ENCODE measurements around the gene ATXN2.

The ATXN2 gene

GRCh38 chr12:111436266-111436665 lies 162.8 kb downstream of the ATXN2 start:
- DNase-seq: no peak

- no peak for DNase-seq
Observed at GRCh38 chr12:111435661-111436201, 163.4 kb downstream of the ATXN2 start.

DNA sequence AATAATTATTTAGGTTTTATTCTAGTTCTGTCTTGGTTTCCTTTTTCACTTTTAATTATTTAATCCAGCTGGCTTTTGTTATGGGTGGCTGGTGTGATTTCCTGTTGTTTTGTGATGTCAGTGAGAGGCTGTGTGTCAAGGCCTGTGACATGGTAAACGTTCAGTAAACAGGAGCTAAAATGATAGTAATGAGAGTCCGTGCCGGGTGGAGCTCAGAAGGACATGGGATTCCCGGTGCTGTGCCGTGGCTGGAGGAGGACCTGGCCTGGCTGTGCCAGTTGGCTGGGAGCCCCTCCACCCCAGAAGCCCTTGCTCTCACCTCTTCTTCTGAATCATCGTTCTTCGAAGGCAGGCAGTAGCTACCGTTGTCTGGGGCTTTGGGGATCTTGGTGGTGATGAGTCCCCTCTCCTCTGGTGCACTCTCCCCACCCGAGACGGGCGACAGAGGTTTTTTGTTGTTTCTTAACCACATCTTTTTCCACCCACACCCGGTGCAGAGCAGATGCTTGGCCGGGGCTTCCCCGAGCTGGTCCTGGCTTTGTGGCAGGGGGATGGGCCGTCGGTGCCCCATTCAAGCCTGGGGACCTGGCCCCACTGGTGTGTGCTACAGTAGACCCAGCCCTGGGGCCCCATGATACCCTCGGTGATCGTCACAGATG lies 164.3 kb downstream of the ATXN2 start:
- DNase-seq: peak; percentile 78

DNA sequence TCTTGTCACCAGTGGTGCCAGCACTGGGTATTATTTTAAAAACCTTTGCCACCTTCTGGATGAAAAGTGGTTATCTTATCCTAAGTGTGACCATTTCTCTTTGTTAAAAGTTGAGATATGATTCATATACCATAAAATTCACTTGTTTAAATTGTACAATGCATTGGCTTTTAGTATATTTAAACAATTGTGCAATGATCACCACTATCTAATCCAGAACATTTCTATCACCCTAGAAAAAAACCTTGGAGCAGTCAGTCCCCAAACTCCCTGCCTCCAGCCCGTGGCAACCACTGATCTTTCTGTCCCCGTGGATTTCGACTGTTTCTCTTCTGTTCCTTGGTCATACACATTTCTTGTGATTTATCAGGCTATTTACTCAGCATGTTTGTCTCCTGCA lies 165.1 kb downstream of the ATXN2 start:
- no peak for DNase-seq

DNA sequence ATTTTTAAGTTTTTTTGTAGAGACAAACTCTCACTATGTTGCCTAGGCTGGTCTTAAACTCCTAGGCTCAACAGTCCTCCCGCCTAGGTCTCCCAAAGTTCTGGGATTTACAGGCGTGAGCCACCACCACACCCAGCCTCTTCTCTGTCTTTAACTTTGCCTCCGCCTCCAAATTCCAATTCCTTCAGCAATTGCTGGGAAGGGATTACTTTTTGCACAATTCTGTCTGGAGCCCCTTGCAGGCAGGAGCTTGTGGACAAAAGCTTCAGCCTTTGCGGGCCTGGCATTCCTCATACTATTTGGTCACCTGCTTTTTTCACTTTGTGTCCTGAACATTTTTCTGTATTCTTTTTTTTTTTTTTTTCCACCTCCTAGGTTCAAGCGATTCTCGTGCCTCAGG lies 167.3 kb downstream of the ATXN2 start:
- no peak for DNase-seq

DNA sequence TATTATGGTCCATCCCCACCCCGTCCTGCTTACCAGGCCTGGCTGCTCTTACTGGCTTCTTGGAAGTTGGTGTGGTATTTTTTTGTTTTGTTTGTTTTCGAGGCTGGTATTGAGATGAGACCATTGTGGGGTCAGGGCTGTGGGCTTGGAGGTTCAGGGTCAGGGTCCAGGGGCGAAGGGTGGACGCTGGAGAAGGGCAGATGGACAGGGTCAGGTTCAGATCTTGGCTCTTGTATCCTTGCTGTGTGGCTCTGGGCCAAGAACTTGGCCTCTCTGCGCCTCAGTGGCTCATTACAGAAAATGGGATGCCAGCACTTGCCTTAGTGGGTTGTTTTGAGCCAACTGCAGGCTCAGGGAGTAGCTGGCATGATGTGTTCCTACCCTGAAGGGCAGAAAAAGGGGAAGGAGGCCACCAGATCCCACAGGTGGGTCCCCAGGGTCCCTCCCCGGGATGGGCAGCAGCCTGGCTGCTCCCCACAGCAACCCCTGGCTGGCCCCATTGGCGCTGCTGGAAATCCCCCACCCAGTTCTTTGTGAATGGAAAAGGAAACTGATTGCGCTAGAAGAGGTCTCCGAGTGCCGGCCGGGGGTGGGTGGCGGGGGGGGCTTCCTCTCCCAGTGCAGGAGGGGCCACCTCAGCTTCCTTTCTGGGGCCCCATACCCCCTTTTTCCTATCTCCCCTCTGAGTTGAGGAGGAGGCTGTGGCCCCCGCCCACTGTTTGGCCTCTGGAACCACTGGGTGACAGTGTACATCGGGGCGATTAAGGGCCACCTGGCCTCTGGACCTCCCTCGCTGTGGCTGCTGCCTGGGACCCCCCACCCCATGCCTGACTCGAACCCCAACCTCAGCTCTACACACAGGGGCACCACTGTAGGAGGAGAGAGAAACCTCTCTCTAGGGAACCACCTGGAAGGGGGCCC lies 168.4 kb downstream of the ATXN2 start:
- DNase-seq: peak; percentile 64

GRCh38 chr12:111429828-111430432 lies 169.2 kb downstream of the ATXN2 start:
- DNase-seq: peak; percentile 58

DNA sequence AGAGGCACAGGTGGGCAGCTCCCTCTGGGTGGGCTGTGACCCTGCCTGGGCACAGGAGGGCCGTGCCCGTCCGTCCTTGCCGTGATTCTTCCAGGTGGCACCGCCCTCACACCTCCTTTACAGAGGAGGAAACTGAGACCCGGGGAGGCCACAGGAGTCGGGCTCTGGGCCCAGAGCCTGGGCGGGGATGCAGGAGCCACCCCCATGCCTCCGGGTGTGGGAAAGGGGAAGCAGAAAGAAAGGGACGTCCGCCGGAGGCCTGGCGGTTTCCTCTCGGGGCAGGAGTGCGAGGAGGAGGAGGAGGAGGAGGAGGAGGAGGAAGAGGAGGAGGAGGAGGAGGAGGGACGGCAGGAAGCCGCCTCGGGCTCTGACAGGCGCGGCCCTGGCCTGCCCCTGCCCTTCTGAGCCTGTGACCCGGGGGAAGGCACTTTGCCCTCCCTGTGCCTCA lies 170.4 kb downstream of the ATXN2 start:
- DNase-seq: no peak

DNA sequence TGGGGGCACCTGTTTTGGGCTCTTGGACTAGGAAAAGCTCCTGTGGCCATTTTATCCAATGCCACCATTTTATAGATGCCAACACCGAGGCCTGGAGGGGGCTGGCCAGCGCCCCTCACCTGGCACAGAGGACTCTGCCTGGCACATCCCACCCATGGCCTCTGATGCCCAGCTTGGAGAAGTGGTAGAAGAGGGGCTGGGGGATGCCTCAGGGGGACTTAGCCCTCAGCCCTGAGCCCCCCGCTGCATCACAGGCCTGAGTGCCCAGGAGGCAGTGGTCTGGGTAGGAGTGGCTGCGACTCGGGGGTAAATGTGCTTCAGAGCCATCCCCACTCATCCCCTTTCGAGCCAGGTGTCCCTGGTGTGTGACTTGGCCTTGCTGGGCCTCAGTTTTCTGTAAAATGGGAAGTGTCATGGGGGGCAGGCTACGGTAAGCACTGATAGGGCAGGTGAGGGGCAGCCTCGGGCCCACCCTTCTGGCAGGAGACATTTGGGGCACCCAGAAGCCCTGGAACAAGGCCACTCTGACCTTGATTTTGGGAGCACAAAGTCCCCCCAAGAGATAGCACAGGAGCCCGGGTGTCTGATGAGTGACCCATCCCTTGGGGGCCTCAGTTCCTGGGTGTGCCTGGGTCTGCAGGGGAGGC lies 170.9 kb downstream of the ATXN2 start:
- no peak for DNase-seq

GRCh38 chr12:111427417-111428074 lies 171.6 kb downstream of the ATXN2 start:
- DNase-seq: no peak

- DNase-seq: no peak
Observed at GRCh38 chr12:111426344-111427185, 172.6 kb downstream of the ATXN2 start.

DNA sequence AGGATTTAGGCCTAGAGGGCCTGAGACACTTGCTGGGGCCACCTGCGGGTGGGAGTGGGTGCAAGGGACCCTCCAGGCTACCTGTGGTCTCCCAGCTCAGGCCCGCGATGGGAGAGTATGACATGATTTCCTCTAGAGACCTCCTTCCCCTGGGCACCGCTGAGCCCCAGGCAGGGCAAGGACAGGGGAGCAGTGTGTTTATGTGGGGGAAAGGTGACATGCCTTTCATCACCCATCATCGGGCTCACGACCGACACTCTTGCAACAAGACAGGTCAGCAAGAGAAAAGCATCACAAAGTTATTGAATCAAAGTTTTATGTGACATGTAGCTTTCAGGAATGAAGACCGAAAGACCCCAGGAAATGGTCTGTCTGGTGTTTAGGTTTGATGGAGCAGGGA lies 173.5 kb downstream of the ATXN2 start:
- no peak for DNase-seq

DNA sequence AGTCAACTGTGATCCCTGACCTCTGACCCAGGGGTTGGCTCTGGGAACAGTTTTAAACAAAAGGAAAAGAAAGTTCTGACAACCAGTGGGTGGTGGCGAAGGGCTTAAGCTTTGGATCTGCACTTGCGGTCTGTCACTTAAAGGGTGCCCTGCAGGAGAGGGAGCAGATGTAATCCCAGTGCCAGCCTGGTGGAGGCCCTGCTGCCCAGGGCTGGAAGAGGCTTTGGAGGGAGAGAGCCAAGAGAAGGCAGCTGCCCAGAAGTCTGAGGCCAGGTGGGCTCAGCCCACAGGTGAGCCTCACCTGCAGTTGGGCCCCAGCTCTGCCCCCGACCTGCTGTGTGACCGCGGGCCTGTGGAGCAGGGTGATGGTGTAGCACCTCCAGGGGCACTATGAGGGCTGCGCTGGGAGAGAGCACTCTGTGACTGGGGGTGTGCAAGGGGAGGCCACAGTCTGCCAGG lies 174.3 kb downstream of the ATXN2 start:
- DNase-seq: no peak

GRCh38 chr12:111424189-111424792 lies 174.8 kb downstream of the ATXN2 start:
- DNase-seq: no peak

- DNase-seq: no peak
Observed at GRCh38 chr12:111420494-111420893, 178.6 kb downstream of the ATXN2 start.

DNA sequence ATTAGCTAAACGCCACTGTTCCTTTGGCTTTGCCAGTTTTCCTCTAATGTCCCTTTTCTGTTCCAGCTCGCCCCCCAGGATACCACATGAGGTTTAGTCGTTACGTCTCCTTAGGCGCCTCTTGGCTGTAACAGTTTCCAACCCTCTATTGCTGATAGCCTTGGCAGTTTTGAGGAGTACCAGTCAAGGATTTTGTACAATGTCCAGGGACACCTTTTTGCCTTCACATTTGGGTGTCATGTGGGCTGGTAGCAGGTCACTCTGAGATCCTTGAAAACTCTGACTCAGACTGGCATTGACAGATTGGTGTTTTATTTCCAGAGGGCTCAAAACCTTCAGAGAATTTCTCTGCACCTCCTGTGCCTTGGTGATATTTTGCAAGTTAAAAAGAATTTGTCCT lies 179.3 kb downstream of the ATXN2 start:
- no peak for DNase-seq

- DNase-seq: no peak
Observed at GRCh38 chr12:111418594-111418880, 180.6 kb downstream of the ATXN2 start.

DNA sequence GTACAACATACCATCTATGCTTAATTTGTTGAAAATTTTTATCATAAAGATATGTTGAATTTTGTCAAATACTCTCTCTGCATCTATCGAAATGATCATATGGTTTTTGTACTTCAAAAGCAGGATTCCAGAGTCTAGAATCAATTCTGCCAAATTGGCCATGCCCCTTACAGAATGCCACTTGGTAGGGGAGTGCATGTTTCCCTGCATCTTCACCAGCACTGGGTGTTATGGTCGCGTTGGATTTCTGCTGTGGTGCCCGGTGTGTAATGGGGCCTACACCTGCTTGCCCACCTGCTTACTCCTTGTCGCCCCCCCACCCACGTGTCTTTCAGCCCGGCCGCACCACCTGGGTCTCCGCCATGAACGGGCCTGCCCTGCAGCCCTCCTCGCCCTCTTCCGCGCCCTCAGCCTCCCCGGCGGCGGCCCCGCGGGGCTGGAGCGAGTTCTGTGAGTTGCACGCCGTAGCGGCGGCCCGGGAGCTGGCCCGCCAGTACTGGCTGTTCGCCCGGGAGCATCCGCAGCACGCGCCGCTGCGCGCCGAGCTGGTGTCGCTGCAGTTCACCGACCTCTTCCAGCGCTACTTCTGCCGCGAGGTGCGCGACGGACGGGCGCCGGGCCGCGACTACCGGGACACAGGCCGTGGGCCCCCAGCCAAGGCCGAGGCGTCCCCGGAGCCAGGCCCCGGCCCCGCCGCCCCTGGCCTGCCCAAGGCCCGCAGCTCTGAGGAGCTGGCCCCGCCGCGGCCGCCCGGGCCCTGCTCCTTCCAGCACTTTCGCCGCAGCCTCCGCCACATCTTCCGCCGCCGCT lies 181.1 kb downstream of the ATXN2 start:
- DNase-seq: no peak

- no peak for DNase-seq
Observed at GRCh38 chr12:111417290-111417689, 181.8 kb downstream of the ATXN2 start.

GRCh38 chr12:111414711-111415252 lies 184.3 kb downstream of the ATXN2 start:
- no peak for DNase-seq
